GM23248 (cell line): ENCODE data around the gene KATNB1.

Source experiments
- EZH2 ChIP-seq: fragments of 200-600 bp; sonication (generic); IDR thresholded peaks from 2 replicates; pipeline ENCODE4 v1.6.1; 2018; ENCODE audit warnings: antibody characterized with exemption, mild to moderate bottlenecking; ENCODE audit not compliant: insufficient read depth, poor library complexity, severe bottlenecking
- EZH2phosphoT487 ChIP-seq: fragments of 200-600 bp; sonication (generic); IDR thresholded peaks from 2 replicates; pipeline ENCODE4 v1.6.1; 2018; ENCODE audit warnings: antibody characterized with exemption, moderate library complexity, mild to moderate bottlenecking, low read depth; ENCODE audit not compliant: insufficient read depth

DNA sequence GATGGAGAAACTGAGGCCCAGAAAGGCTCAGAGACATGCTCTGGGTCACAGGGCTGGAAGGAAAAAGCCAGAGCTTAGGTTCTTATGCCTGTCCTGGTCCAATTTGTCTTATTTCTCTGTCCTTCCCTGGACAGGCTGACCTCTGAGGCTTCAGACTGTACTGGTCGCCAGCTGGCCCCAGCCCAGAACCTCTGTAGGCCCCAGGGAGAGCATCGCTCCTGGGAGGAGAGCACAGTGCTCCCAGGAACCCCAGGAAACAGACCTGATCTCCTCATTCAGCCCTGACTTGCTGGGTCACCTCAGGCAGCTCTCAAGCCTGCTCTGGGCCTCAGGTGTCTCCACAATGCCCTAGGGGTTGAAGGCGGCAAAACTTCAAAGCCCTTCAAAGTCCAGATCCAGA lies 36.1 kb upstream of the KATNB1 start:
- TF ChIP-seq EZH2phosphoT487 (no peak), EZH2 (no peak)
